Measurements from ENCODE around the gene CTTNBP2NL.

GRCh38 chr1:112410673-112411072 is 14.7 kb downstream of the CTTNBP2NL start:
- TF ChIP-seq CTCF (conservative IDR thresholded peaks at IDR 0.05; ENCODE audit: low read length) (no peak), EZH2phosphoT487 (IDR thresholded peaks at IDR 0.05; ENCODE audit: borderline replicate concordance) (no peak)
